Measurements from ENCODE around the gene USP3.

GRCh38 chr15:63526401-63526800 is 22.0 kb downstream of the USP3 start:
- TF ChIP-seq POLR2A (IDR thresholded peaks at IDR 0.05) (no peak), CTCF (IDR thresholded peaks at IDR 0.05) (no peak)
